Osteocyte (in vitro differentiated cells): ENCODE results near the gene NBAS. TPM values are rescaled to one million over a fixed set of nuclear protein-coding genes. Genes with fewer than 3 reads are reported as not detected.

Experiments
- DNase-seq: peaks from one replicate; pipeline ENCODE4 v3.0.0; 2021; ENCODE audit warnings: mixed read lengths; ENCODE audit not compliant: unreplicated experiment; ENCODE audit errors: extremely low spot score
- H3K27ac Mint-ChIP-seq: one replicate; pipeline ENCODE4 v1.8.0; 2021; ENCODE audit warnings: mild to moderate bottlenecking, mixed read lengths; ENCODE audit not compliant: unreplicated experiment
- H3K27me3 Mint-ChIP-seq: one replicate; pipeline ENCODE4 v1.8.0; 2021; ENCODE audit warnings: mixed read lengths; ENCODE audit not compliant: unreplicated experiment
- H3K36me3 Mint-ChIP-seq: one replicate; pipeline ENCODE4 v1.8.0; 2021; ENCODE audit warnings: mixed read lengths; ENCODE audit not compliant: unreplicated experiment
- H3K4me1 Mint-ChIP-seq: one replicate; pipeline ENCODE4 v1.8.0; 2021; ENCODE audit warnings: mixed read lengths; ENCODE audit not compliant: unreplicated experiment
- H3K4me3 Mint-ChIP-seq: one replicate; pipeline ENCODE4 v1.8.0; 2021; ENCODE audit warnings: mild to moderate bottlenecking, moderate library complexity, mixed read lengths; ENCODE audit not compliant: unreplicated experiment
- H3K9me3 Mint-ChIP-seq: one replicate; pipeline ENCODE4 v1.8.0; 2021; ENCODE audit warnings: mixed read lengths; ENCODE audit not compliant: unreplicated experiment
- total RNA-seq: library from RNA; stranded (reverse); gene quantifications from 2 replicates; pipeline ENCODE4 v1.2.1, GENCODE V29; 2021
- TF ChIP-seq, protein P1 (sequence below): fragments of 200-600 bp; sonication (generic); IDR thresholded peaks from 2 replicates; pipeline ENCODE4 v1.5.0; 2021; ENCODE audit warnings: antibody characterized with exemption, mild to moderate bottlenecking, moderate library complexity

Gene NBAS
- total RNA-seq, 1 donor from 2014 or later = 43.6 TPM

DNA sequence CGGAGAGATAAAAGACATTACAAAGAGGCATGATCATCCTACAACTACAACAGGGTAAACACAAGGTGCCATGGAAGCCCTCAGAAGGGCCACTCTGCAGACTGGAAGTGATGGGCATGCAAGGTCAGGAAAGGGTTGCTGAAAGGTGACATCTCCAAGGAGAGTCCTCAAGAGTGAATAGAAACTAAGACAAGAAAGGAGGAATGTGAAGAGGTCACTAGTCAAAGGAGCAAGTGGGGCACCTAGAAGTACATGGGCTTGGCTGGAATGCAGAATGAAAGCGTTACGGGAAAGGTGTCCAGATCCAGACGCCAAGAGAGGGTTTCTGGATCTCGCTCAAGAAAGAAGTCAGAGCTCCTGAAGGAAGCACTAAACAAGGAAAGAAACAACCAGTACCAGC lies 314.3 kb downstream of the NBAS start:
- no peak for DNase-seq
- Mint-ChIP-seq H3K4me1 (peaks cover 5% of the 10 kb centered on the region), H3K27ac (no peak overlapping the region), H3K36me3 (peaks cover 7% of the 10 kb centered on the region), H3K4me3 (no peak overlapping the region), H3K9me3 (no peaks in the 10 kb centered on the region), H3K27me3 (no peaks in the 10 kb centered on the region)
- TF ChIP-seq, protein P1, sequence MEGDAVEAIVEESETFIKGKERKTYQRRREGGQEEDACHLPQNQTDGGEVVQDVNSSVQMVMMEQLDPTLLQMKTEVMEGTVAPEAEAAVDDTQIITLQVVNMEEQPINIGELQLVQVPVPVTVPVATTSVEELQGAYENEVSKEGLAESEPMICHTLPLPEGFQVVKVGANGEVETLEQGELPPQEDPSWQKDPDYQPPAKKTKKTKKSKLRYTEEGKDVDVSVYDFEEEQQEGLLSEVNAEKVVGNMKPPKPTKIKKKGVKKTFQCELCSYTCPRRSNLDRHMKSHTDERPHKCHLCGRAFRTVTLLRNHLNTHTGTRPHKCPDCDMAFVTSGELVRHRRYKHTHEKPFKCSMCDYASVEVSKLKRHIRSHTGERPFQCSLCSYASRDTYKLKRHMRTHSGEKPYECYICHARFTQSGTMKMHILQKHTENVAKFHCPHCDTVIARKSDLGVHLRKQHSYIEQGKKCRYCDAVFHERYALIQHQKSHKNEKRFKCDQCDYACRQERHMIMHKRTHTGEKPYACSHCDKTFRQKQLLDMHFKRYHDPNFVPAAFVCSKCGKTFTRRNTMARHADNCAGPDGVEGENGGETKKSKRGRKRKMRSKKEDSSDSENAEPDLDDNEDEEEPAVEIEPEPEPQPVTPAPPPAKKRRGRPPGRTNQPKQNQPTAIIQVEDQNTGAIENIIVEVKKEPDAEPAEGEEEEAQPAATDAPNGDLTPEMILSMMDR = no peak

DNA sequence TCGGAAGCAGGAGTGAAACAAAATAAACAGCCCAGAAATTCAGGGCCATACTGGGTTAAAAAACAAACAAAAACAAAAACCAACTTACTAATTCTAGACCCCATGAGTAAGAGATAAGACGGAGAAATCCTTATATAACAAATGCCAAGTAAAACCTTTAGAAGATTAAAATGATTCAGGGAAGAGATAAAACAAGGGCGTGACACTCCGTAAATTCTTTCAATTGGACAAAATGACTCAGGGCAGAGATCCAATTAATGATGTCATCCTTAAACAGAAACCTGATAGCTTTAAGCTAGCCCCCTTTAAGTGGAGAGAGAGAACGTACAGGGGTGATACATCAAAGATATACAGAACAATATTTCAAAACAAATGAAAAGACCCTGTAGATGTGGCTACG lies 317.4 kb downstream of the NBAS start:
- H3K27ac Mint-ChIP-seq = no peak overlapping the region
- peaks cover 5% of the 10 kb centered on the region for H3K4me1 Mint-ChIP-seq
- no peaks in the 10 kb centered on the region for H3K27me3 Mint-ChIP-seq
- no peak for DNase-seq
- TF ChIP-seq, protein P1 = no peak
- peaks cover 4% of the 10 kb centered on the region for H3K36me3 Mint-ChIP-seq
- H3K9me3 Mint-ChIP-seq = no peaks in the 10 kb centered on the region
- H3K4me3 Mint-ChIP-seq = no peak overlapping the region

DNA sequence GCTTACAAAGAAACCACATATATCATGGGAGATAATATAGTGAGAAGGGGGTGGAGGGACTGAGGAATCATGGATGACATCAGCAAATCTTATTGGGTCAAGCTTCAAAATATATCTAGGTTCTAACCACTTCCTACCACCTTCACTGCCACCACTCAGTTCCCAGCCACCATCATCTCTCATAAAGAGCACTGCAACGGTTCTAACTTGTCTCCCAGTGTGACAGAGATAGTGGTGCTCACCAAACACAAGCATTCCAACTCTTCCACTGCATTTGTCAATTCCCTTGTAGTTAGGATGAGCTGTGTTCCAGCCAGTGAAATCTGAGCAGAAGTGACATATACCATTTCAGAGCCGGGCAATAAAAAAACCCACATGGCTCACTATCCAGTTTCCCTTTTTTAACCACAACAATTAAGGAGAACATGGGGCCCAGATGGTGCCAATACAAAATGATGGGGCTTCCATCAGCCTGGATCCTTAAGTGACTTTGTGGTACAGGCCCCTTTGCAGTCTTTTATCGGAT lies 318.1 kb downstream of the NBAS start:
- Mint-ChIP-seq H3K27me3 (no peaks in the 10 kb centered on the region), H3K4me3 (no peak overlapping the region)

DNA sequence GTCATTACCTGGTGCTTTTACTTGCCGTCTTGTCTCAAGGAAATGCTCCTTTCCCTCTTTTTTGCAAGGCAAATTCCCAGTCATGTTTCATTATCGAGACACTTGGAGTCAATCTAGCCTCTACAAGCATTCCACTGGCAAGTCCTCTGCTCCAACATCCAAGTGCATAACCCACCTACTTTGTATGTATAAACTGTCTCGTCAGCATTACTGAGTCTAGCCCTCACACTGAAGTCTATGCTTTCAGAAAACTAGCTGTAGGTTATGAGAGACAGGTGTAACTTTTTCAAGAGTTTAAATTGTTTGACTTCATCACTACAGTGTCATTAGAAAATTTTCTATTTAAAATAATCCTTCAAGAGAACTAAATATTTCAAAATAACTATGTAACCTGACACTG lies 319.2 kb downstream of the NBAS start:
- DNase-seq = no peak
- H3K27ac Mint-ChIP-seq = no peak overlapping the region

More for the DNA sequence above, 318.1 kb downstream of the NBAS start:
- H3K4me1 Mint-ChIP-seq = peaks cover 5% of the 10 kb centered on the region
- no peak for DNase-seq
- H3K36me3 Mint-ChIP-seq = peaks cover 6% of the 10 kb centered on the region
- TF ChIP-seq, protein P1 = no peak
- H3K9me3 Mint-ChIP-seq = no peaks in the 10 kb centered on the region
- no peak overlapping the region for H3K27ac Mint-ChIP-seq

DNA sequence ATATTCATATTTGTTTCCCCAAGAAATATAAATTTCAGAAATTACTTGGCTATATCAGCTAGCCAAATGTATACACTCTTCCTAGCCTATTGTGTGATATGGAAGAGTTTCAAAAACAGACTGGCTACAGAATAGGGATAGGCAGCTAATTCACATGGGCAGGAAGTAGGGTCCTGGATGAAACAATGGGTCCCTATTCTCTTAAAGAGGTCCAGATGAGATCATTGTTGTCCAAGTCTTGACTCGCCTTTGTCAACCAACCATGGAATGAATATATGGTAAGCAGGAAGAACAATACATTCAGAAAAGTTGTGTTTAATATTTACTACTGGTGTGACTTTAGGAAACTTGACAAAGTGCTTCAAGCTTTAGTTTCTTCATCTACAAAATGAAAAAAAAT lies 319.9 kb downstream of the NBAS start:
- TF ChIP-seq, protein P1 = no peak
- DNase-seq = no peak
- Mint-ChIP-seq H3K27me3 (no peaks in the 10 kb centered on the region), H3K36me3 (peaks cover 7% of the 10 kb centered on the region), H3K27ac (no peak overlapping the region), H3K9me3 (no peaks in the 10 kb centered on the region), H3K4me3 (no peak overlapping the region), H3K4me1 (peaks cover 5% of the 10 kb centered on the region)

More for the DNA sequence above, 319.2 kb downstream of the NBAS start:
- Mint-ChIP-seq H3K4me1 (peaks cover 5% of the 10 kb centered on the region), H3K27me3 (no peaks in the 10 kb centered on the region), H3K4me3 (no peak overlapping the region), H3K36me3 (peaks cover 7% of the 10 kb centered on the region), H3K9me3 (no peaks in the 10 kb centered on the region)
- TF ChIP-seq, protein P1 = no peak
